Activated CD8-positive, alpha-beta T cell treated with anti-CD3 and anti-CD28 coated beads, Interleukin-2, amount 10 ng/mL, durations not matched to agents 7 days and 5 days (primary cell): ENCODE results near the gene PRIM1. TPM values are rescaled to one million over a fixed set of nuclear protein-coding genes. Genes with fewer than 3 reads are reported as not detected.
"Not testable (repeated sequence)": the region's sequence is repeated elsewhere in the genome, so short reads cannot be mapped to it uniquely, and the experiment has no call there.

Experiments used
- ATAC-seq: fragments of 150-1000 bp; cut with Tn5 transposase; one replicate; pipeline ENCODE4 v1.10.0; 2021; ENCODE audit warnings: moderate library complexity
- CTCF ChIA-PET: fragments of 350-600 bp; sonication (Branson Sonifier 250); formaldehyde crosslinking; loops from one replicate; lab custom pipeline; 2021; ENCODE audit warnings: antibody characterized with exemption; lab: Charles Lee
- POLR2A ChIA-PET: fragments of 350-600 bp; sonication (Branson Sonifier 250); formaldehyde crosslinking; loops from one replicate; lab custom pipeline; 2021; ENCODE audit warnings: antibody characterized with exemption; lab: Charles Lee
- DNase-seq: peaks from one replicate; pipeline ENCODE4 v3.0.0-alpha.2; 2020
- H3K27ac Mint-ChIP-seq: one replicate; pipeline ENCODE4 v1.8.0; 2021; ENCODE audit warnings: mild to moderate bottlenecking, mixed read lengths
- H3K27me3 Mint-ChIP-seq: one replicate; pipeline ENCODE4 v1.8.0; 2021; ENCODE audit warnings: low read depth, mixed read lengths
- H3K36me3 Mint-ChIP-seq: one replicate; pipeline ENCODE4 v1.8.0; 2021; ENCODE audit warnings: low read depth, mixed read lengths
- H3K4me1 Mint-ChIP-seq: one replicate; pipeline ENCODE4 v1.8.0; 2021; ENCODE audit warnings: low read depth, mixed read lengths
- H3K4me3 Mint-ChIP-seq: one replicate; pipeline ENCODE4 v1.8.0; 2021; ENCODE audit warnings: mild to moderate bottlenecking, mixed read lengths
- H3K9me3 Mint-ChIP-seq: one replicate; pipeline ENCODE4 v1.8.0; 2022; ENCODE audit warnings: mixed read lengths; ENCODE audit not compliant: insufficient read depth
- total RNA-seq, 2 experiments: library from RNA; stranded (reverse); gene quantifications; one replicate each; pipeline ENCODE4 v1.2.3, GENCODE V29; 2021

The PRIM1 gene
- total RNA-seq, 2 experiments from 2014 or later: 56.8 to 60.4 TPM

DNA sequence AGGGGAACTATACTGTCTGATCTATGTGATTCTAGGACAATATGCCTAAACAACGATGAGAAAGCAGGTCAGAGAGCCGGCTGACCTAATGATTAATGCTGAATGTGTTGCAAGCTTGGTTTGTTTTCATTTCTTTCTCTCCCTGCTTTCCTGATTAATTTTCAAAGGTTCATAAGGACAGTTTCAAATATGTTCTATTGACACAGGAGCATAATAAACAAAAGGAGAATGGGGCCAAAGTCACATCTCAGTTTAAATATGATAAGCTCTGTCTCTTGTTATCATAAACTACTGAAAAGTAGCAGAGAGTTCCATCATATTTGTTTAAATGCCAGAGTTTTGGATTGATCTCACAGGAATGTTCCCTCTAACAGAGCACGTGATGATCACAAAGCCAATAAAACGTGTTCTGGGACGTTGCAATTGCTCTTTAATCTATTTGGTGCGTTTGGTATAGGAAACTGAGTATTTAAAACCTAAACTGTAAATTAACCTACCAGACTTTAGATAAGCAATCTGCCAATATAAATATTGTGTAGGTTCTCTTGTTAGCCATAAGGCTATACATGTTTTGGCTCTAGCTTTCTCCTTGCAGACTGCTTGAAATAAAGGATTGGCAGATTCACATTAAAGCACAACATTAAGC is 7.3 kb upstream of the PRIM1 start:
- Mint-ChIP-seq H3K4me3 (no peak overlapping the region), H3K4me1 (peaks cover 8% of the 10 kb centered on the region), H3K27me3 (peaks cover 6% of the 10 kb centered on the region), H3K36me3 (peaks cover 2% of the 10 kb centered on the region), H3K27ac (no peak overlapping the region), H3K9me3 (peaks cover 8% of the 10 kb centered on the region)
- DNase-seq (no peak), ATAC-seq (no peak)
- ChIA-PET POLR2A (no interaction called here), CTCF (interaction anchor here (3.3 to 18.0 kb wide), 3 partner anchors 229 to 352 kb away, joined by 16 to 213 read pairs (median 69); partner anchors contain the start of genes STAT6 and ZBTB39)

DNA sequence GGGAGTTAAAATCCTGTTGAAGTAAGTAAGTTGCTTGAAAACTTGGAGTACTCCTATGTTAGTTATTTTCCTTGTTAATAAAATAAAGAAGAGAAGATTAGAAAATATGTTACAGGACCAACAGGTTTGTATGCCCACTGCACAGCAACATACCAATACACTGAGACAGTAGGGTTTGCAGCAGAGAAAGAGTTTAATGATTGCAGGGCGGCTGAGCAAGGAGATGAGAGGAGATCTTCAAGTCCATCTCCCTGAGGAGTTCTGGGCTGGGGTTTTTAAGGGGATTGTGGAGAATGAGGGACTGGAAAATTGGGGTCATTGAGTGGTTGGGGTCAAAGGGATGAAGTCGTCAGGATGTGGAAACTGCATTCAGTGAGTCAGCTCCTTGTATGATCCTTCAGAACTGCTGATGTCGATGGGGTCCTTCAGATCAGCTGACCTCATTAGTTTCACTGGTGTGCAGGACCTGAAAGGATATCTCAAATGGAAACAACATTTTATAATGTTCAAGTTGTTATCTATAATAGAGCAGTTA is 6.7 kb upstream of the PRIM1 start:
- no peak overlapping the region for H3K4me3 Mint-ChIP-seq
- no peak for DNase-seq
- ChIA-PET CTCF (interaction anchor here (1.0 to 18.0 kb wide), 5 partner anchors 11 to 353 kb away, joined by 3 to 213 read pairs (median 16); partner anchors contain the start of genes STAT6 and ZBTB39), POLR2A (no interaction called here)
- peaks cover 6% of the 10 kb centered on the region for H3K27me3 Mint-ChIP-seq
- H3K27ac Mint-ChIP-seq: no peak overlapping the region
- peaks cover 2% of the 10 kb centered on the region for H3K36me3 Mint-ChIP-seq
- peaks cover 8% of the 10 kb centered on the region for H3K4me1 Mint-ChIP-seq
- peaks cover 8% of the 10 kb centered on the region for H3K9me3 Mint-ChIP-seq
- no peak for ATAC-seq

DNA sequence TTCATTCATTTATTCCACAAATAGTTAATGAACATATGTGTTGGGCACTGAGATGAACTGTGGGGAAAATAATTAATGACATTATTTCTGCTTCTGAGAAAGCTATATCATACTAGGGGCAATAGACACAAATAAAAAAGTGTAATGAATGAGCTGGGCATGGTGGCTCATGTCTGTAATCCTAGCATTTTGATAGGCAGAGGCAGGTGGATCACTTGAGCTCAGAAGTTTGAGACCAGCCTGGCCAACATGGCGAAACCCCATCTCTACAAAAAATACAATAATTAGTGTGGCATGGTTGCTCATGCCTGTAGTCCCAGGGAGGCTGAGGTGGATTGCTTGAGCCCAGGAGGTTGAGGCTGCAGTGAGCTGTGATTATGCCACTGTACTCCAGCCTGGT is 5.8 kb upstream of the PRIM1 start:
- H3K27me3 Mint-ChIP-seq, H3K36me3 Mint-ChIP-seq, H3K4me3 Mint-ChIP-seq, H3K27ac Mint-ChIP-seq, DNase-seq, ATAC-seq, H3K9me3 Mint-ChIP-seq: not testable (repeated sequence)
- ChIA-PET POLR2A (interaction anchor here (0.6 to 1.0 kb wide), 3 partner anchors 16 to 388 kb away, joined by 3 to 4 read pairs (median 3); no protein-coding TSS in a partner anchor), CTCF (interaction anchor here (0.7 to 18.0 kb wide), 13 partner anchors 8 to 425 kb away, joined by 3 to 213 read pairs (median 4); partner anchors contain the start of genes STAT6 and ZBTB39)
- H3K4me1 Mint-ChIP-seq: peaks cover 14% of the 10 kb centered on the region

DNA sequence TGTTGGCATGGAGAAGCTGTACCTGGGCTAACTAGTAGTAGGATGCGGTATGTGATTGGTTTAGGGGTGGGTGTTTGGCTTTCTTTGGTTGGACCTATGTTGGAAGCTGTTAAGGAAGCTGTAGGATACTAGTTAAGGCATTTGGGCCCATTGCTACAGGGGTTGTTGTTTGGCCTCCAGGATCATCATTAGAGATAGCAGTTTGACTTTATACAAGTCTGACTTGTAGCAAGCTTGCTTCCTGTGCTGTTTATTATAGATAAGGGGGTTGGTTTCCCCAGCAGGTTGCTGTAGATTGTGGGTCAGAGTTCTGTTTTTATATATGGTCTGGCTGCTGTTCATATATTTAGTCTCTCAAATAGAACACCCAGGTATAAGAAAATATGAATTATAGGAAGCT is 1.4 kb upstream of the PRIM1 start:
- H3K4me1 Mint-ChIP-seq: peaks cover 39% of the 10 kb centered on the region
- H3K4me3 Mint-ChIP-seq: peak overlapping the region; percentile 40

DNA sequence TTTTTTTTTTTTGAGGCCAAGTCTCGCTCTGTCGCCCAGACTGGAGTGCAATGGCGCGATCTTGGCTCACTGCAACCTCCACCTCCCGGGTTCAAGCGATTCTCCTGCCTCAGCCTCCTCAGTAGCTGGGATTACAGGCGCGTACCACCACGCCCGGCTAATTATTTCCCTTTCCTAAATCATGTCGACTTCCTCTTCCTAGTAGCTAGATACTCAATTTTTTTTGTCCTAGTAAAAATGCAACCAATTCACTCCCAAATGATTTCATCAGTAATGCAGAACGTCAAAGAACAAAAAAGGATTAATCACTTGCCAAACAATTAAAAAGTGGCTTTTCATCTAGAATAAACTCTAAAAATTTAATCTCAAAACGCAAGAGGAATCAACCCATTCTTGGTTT is 1.5 kb downstream of the PRIM1 start:
- peaks cover 48% of the 10 kb centered on the region for H3K36me3 Mint-ChIP-seq
- peak overlapping the region; percentile 60 for H3K27ac Mint-ChIP-seq
- not testable (repeated sequence) for DNase-seq, H3K9me3 Mint-ChIP-seq, H3K27me3 Mint-ChIP-seq, ATAC-seq
- H3K4me1 Mint-ChIP-seq: peaks cover 49% of the 10 kb centered on the region
- ChIA-PET POLR2A (interaction anchor here (1.5 to 1.9 kb wide), 2 partner anchors 25 to 62 kb away, joined by 9 to 15 read pairs; partner anchors contain the start of genes NACA and PTGES3), CTCF (interaction anchor here (0.6 to 18.0 kb wide), 5 partner anchors 10 to 253 kb away, joined by 3 to 213 read pairs (median 3); partner anchors contain the start of gene ZBTB39)
- H3K4me3 Mint-ChIP-seq: peak overlapping the region; percentile 99

More for the DNA sequence above, 1.4 kb upstream of the PRIM1 start:
- no peaks in the 10 kb centered on the region for H3K27me3 Mint-ChIP-seq
- no peak overlapping the region for H3K27ac Mint-ChIP-seq
- peaks cover 31% of the 10 kb centered on the region for H3K36me3 Mint-ChIP-seq
- peaks cover 4% of the 10 kb centered on the region for H3K9me3 Mint-ChIP-seq
- CTCF ChIA-PET: interaction anchor here (0.9 to 18.0 kb wide), 8 partner anchors 11 to 359 kb away, joined by 3 to 213 read pairs (median 4); partner anchors contain the start of genes NACA and ZBTB39
- DNase-seq (no peak), ATAC-seq (no peak)
- POLR2A ChIA-PET: interaction anchor here (0.6 to 3.2 kb wide), 5 partner anchors 28 to 358 kb away, joined by 3 to 16 read pairs (median 4); partner anchors contain the start of genes NACA and STAT6

DNA sequence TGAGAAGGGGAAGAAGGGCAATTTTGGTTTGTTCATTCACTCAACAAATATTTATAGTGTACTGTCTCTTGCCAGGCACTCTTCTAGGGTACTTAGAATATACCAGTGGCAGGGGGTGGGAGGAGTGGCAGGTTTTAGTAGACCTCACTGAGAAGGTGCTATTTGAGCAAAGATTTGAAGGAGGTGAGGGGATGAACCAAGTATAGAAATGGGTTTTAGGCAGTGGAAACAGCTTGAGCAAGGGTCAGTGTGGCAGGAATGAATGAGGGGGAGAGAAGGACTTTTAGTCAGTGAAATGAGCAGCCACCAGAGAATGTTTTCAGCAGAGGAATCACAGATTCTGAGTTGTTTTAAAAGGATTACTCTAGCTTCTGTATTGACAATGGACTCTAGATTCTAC is 2.3 kb downstream of the PRIM1 start:
- Mint-ChIP-seq H3K9me3 (no peaks in the 10 kb centered on the region), H3K27ac (peak overlapping the region; percentile 69), H3K27me3 (no peaks in the 10 kb centered on the region), H3K4me3 (peak overlapping the region; percentile 58), H3K4me1 (peaks cover 49% of the 10 kb centered on the region), H3K36me3 (peaks cover 52% of the 10 kb centered on the region)
- ChIA-PET CTCF (interaction anchor here (0.8 to 18.0 kb wide), 4 partner anchors 25 to 254 kb away, joined by 3 to 213 read pairs (median 4); partner anchors contain the start of genes NACA and ZBTB39), POLR2A (interaction anchor here (1.5 to 2.0 kb wide), 2 partner anchors 24 to 361 kb away, joined by 4 to 10 read pairs; partner anchors contain the start of genes NACA and STAT6)
- ATAC-seq (no peak), DNase-seq (no peak)

DNA sequence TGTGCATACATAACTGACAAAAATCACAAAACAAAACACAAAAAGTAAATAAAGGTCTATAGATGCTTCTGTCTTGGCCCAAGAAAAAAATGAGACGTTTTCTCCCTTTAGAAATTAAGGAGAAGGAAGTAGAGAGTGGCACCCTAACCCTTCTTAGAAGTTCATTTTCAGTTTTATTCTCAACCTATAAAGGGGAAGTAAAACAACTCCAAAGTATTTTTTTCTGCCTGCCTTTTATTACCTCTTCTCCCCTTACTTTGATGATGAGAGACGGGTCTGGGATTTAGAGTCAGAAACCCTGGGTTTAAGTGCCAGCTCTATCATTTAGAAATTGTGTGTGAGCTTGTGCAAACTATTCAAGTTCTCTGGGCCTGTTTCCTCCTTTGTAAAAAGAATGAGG is 2.8 kb downstream of the PRIM1 start:
- Mint-ChIP-seq H3K27me3 (no peaks in the 10 kb centered on the region), H3K4me3 (peak overlapping the region; percentile 58), H3K36me3 (peaks cover 56% of the 10 kb centered on the region), H3K27ac (peak overlapping the region; percentile 69), H3K4me1 (peaks cover 49% of the 10 kb centered on the region), H3K9me3 (no peaks in the 10 kb centered on the region)
- ChIA-PET CTCF (interaction anchor here (0.8 to 18.0 kb wide), 3 partner anchors 24 to 254 kb away, joined by 3 to 213 read pairs (median 5); partner anchors contain the start of genes NACA and ZBTB39), POLR2A (interaction anchor here (1.5 to 2.0 kb wide), 2 partner anchors 24 to 362 kb away, joined by 4 to 10 read pairs; partner anchors contain the start of genes NACA and STAT6)
- ATAC-seq (no peak), DNase-seq (no peak)

DNA sequence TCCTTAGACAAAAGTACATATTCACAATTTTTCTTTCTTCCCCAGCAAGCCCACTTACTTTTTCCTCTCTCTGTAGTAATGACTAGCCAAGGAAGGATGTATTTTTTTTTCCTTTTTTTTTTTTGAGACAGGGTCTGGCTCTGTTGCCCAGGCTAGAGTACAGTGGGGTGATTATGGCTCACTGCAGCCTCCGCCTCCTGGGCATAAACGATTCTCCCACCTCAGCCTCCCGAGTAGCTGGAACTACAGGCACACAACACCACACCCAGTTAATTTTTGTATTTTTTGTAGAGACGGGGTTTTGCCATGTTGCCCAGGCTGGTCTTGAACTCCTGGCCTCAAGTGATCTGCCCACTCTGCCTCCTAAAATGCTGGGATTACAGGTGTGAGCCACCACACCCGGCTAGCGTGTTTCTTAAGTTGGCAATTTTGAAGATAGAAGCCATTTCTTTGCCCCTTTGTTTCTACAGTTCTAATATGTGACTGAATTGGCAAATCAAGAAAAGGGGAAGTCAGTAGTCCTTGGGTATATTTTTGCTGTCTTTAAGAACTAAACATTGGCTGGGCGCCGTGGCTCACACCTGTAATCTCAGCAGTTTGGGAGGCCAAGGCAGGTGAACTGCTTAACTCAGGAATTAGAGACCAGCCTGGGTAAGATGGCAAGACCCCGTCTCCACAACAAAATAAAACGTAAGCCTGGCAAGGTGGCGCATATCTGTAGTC is 23.8 kb downstream of the PRIM1 start:
- no peaks in the 10 kb centered on the region for H3K9me3 Mint-ChIP-seq
- no peak overlapping the region for H3K27ac Mint-ChIP-seq
- peaks cover 57% of the 10 kb centered on the region for H3K36me3 Mint-ChIP-seq
- ChIA-PET POLR2A (no interaction called here), CTCF (no interaction called here)
- DNase-seq (no peak), ATAC-seq (no peak)
- no peak overlapping the region for H3K4me3 Mint-ChIP-seq
- no peaks in the 10 kb centered on the region for H3K27me3 Mint-ChIP-seq
- peaks cover 19% of the 10 kb centered on the region for H3K4me1 Mint-ChIP-seq

DNA sequence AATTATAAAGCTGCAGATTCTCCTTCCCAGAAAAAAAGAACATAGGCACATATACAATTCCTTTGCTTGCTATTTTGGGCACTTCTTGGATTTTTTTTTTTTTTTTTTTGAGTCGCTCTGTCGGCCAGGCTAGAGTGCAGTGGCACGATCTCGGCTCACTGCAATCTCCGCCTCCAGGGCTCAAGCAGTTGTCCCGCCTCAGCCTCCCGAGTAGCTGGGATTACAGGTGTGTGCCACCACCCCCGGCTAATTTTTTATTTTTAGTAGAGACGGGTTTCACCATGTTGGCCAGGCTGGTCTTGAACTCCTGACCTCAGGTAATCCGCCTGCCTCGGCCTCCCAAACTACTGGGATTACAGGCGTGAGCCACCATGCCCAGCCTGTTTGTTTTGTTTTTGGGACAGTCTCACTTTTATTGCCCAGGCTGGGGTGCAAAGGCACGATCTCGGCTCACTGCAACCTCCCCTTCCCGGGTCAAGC is 25.9 kb downstream of the PRIM1 start:
- not testable (repeated sequence) for H3K9me3 Mint-ChIP-seq, DNase-seq, ATAC-seq, H3K27me3 Mint-ChIP-seq
- POLR2A ChIA-PET: interaction anchor here (0.6 to 6.9 kb wide), 19 partner anchors 9 to 800 kb away, joined by 3 to 119 read pairs (median 5); partner anchors contain the start of genes ATP5F1B, NEMP1, PRIM1 and PTGES3
- peak overlapping the region; percentile 97 for H3K27ac Mint-ChIP-seq
- H3K36me3 Mint-ChIP-seq: peaks cover 66% of the 10 kb centered on the region
- H3K4me3 Mint-ChIP-seq: peak overlapping the region; percentile 98
- peaks cover 39% of the 10 kb centered on the region for H3K4me1 Mint-ChIP-seq
- CTCF ChIA-PET: interaction anchor here (0.7 to 1.9 kb wide), 8 partner anchors 25 to 385 kb away, joined by 3 to 9 read pairs (median 4); partner anchors contain the start of gene STAT6

DNA sequence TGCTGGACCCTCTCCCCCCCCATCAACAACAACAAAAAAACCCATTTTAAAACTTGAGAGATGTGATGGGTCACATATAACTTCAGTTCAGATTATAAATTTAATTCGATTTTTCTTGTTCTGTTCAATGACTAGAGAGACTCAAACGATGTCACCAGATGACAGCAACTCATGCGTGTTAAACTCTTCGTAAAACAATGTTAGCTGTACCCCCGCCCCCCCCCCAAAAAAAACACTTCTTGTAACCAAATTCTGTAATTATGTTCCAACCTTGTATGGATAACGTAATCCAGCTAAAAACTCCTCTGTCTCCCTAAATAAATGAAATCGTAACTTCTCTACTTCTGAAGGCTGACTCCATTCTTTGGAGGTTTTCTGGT is 26.4 kb downstream of the PRIM1 start:
- no peak for ATAC-seq
- CTCF ChIA-PET: interaction anchor here (0.7 to 1.9 kb wide), 9 partner anchors 24 to 386 kb away, joined by 3 to 9 read pairs (median 4); partner anchors contain the start of gene STAT6
- Mint-ChIP-seq H3K27ac (peak overlapping the region; percentile 97), H3K36me3 (peaks cover 66% of the 10 kb centered on the region), H3K9me3 (no peaks in the 10 kb centered on the region), H3K4me3 (peak overlapping the region; percentile 98), H3K4me1 (peaks cover 44% of the 10 kb centered on the region), H3K27me3 (no peaks in the 10 kb centered on the region)
- POLR2A ChIA-PET: interaction anchor here (0.6 to 6.9 kb wide), 31 partner anchors 9 to 801 kb away, joined by 3 to 119 read pairs (median 5); partner anchors contain the start of genes ATP5F1B, LRP1, NEMP1 and PRIM1
- DNase-seq: no peak
